Erythroblast (primary cell): ENCODE results near the gene CTSZ.

ENCODE experiments used
- GATA1 ChIP-seq: IDR thresholded peaks from 2 replicates; pipeline ENCODE4 v1.6.1; 2011; ENCODE audit warnings: low read depth, mild to moderate bottlenecking, control low read depth, low read length, moderate library complexity
- POLR2A ChIP-seq: IDR thresholded peaks from 2 replicates; pipeline ENCODE4 v1.6.1; 2011; ENCODE audit warnings: mild to moderate bottlenecking, low read length

- peak; percentile 78 for TF ChIP-seq POLR2A
- peak; percentile 39 for TF ChIP-seq GATA1
These were observed 14.0 kb upstream of the CTSZ start for GRCh38 chr20:59020938-59021551.
